22Rv1 (cell line): ENCODE results near the gene SUPT16H.
"Not testable (repeated sequence)": the region's sequence is repeated elsewhere in the genome, so short reads cannot be mapped to it uniquely, and the experiment has no call there.

ENCODE experiments used
- H3K27ac ChIP-seq: fragments of 450-650 bp; 2 replicates; pipeline ENCODE4 v1.5.1; 2017
- CTCF ChIP-seq: fragments of 450-650 bp; IDR thresholded peaks from 2 replicates; pipeline ENCODE4 v1.5.1; 2017; ENCODE audit warnings: mild to moderate bottlenecking
- ZFX ChIP-seq: fragments of 450-650 bp; IDR thresholded peaks from 2 replicates; pipeline ENCODE4 v1.6.1; 2017; ENCODE audit warnings: antibody characterized with exemption, borderline replicate concordance

Gene SUPT16H

GRCh38 chr14:21311614-21312013, 72.2 kb downstream of the SUPT16H start:
- TF ChIP-seq CTCF (no peak), ZFX (no peak)
- H3K27ac ChIP-seq, result no peak overlapping the region

- H3K27ac ChIP-seq, result no peak overlapping the region
- TF ChIP-seq CTCF, result no peak
- TF ChIP-seq ZFX, result no peak
These were observed 73.9 kb downstream of the SUPT16H start for GRCh38 chr14:21309956-21310355.

- peak overlapping the region; percentile 94 for H3K27ac ChIP-seq
These were observed 74.6 kb downstream of the SUPT16H start for GRCh38 chr14:21309238-21309636.

GRCh38 chr14:21308479-21309237, 75.2 kb downstream of the SUPT16H start:
- peak overlapping the region; percentile 94 for H3K27ac ChIP-seq
- no peak for TF ChIP-seq CTCF
- TF ChIP-seq ZFX, result no peak

More at GRCh38 chr14:21309238-21309636, 74.6 kb downstream of the SUPT16H start:
- TF ChIP-seq CTCF, result no peak
- no peak for TF ChIP-seq ZFX

GRCh38 chr14:21308132-21308478, 75.7 kb downstream of the SUPT16H start:
- peak overlapping the region; percentile 94 for H3K27ac ChIP-seq
- no peak for TF ChIP-seq ZFX
- no peak for TF ChIP-seq CTCF

GRCh38 chr14:21307637-21308036, 76.2 kb downstream of the SUPT16H start:
- H3K27ac ChIP-seq, result peak overlapping the region; percentile 94
- TF ChIP-seq CTCF (no peak), ZFX (no peak)

- not testable (repeated sequence) for H3K27ac ChIP-seq
These were observed 81.0 kb downstream of the SUPT16H start for GRCh38 chr14:21302836-21303140.
